ENCODE data around the gene USHBP1.

DNA sequence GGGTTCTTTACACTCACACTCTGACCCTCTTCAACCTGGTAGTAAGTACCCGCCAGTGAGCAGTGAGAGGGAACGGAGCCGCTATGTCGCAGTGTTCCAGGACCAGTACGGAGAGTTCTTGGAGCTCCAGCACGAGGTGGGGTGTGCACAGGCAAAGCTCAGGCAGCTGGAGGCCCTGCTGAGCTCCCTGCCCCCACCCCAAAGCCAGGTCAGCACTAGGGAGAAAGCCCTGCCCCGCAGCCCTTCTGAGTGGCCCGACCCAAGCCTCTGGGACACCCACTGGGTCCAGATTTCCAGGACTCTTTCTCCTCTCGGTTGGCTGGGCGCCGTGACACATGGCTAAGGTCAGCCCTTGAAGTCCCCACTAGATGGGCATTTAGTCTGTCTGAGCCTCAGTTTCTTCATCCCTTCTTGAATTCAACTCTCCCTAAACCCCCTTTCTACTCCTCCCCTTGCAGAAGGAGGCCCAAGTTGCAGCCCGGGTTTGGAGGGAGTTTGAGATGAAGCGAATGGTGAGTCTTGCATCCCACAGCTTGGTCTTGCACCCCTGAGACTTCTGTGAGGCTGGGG is 36.7 kb downstream of the USHBP1 start:
- TF ChIP-seq, protein P1, sequence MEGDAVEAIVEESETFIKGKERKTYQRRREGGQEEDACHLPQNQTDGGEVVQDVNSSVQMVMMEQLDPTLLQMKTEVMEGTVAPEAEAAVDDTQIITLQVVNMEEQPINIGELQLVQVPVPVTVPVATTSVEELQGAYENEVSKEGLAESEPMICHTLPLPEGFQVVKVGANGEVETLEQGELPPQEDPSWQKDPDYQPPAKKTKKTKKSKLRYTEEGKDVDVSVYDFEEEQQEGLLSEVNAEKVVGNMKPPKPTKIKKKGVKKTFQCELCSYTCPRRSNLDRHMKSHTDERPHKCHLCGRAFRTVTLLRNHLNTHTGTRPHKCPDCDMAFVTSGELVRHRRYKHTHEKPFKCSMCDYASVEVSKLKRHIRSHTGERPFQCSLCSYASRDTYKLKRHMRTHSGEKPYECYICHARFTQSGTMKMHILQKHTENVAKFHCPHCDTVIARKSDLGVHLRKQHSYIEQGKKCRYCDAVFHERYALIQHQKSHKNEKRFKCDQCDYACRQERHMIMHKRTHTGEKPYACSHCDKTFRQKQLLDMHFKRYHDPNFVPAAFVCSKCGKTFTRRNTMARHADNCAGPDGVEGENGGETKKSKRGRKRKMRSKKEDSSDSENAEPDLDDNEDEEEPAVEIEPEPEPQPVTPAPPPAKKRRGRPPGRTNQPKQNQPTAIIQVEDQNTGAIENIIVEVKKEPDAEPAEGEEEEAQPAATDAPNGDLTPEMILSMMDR (IDR thresholded peaks at IDR 0.05), result no peak
- no peak for TF ChIP-seq POLR2A (IDR thresholded peaks at IDR 0.05)

All from testis (tissue), 2 donors.